Posterior cingulate gyrus (tissue), 11 donors: ENCODE data around the gene GRK4.
A peak's percentile ranks its signal among the peaks of the same experiment; 100 is the strongest.

Experiments used
- DNase-seq, 10 donors: peaks; one replicate each; pipeline versions ENCODE4 v3.0.0 to v3.0.0-alpha.2; 2020 to 2021; ENCODE audit warnings: mixed read lengths in 3 of 10
- intact Hi-C: fragments of 100-400 bp; cut with DNase I; formaldehyde crosslinking; loops from one replicate; pipeline ENCODE4 v1.15.1; 2023

The GRK4 gene

GRCh38 chr4:2930135-2930757, 33.1 kb upstream of the GRK4 start:
- peak in 3 of 10 donors; percentile 7 to 72 (median 67) for DNase-seq

GRCh38 chr4:2930758-2931511, 32.4 kb upstream of the GRK4 start:
- peak; percentile 54 to 95 (median 70) for DNase-seq
- intact Hi-C loops, result loop anchor here (10.0 kb wide), 1 partner anchor 166 kb away; no protein-coding TSS in a partner anchor

More at GRCh38 chr4:2930135-2930757, 33.1 kb upstream of the GRK4 start:
- intact Hi-C loops, result loop anchor here (10.0 kb wide), 1 partner anchor 165 kb away; no protein-coding TSS in a partner anchor

GRCh38 chr4:2931512-2932301, 31.7 kb upstream of the GRK4 start:
- peak in 4 of 10 donors; percentile 26 to 91 (median 72) for DNase-seq
- intact Hi-C loops, result loop anchor here (10.0 kb wide), 1 partner anchor 167 kb away; no protein-coding TSS in a partner anchor

- intact Hi-C loops, result loop anchor here (10.0 kb wide), 1 partner anchor 168 kb away; no protein-coding TSS in a partner anchor
- DNase-seq, result peak in 4 of 10 donors; percentile 14 to 76 (median 68)
These were observed 30.9 kb upstream of the GRK4 start for GRCh38 chr4:2932321-2932950.

GRCh38 chr4:2932951-2933565, 30.3 kb upstream of the GRK4 start:
- intact Hi-C loops, result loop anchor here (10.0 kb wide), 1 partner anchor 168 kb away; no protein-coding TSS in a partner anchor
- DNase-seq, result peak in 2 of 10 donors; percentile 74 to 79

- intact Hi-C loops, result loop anchor here (10.0 kb wide), 1 partner anchor 169 kb away; no protein-coding TSS in a partner anchor
- DNase-seq, result peak in 3 of 10 donors; percentile 69 to 78 (median 70)
These were observed 29.8 kb upstream of the GRK4 start for GRCh38 chr4:2933566-2934076.

GRCh38 chr4:2934077-2934812, 29.1 kb upstream of the GRK4 start:
- intact Hi-C loops, result loop anchor here (10.0 kb wide), 1 partner anchor 169 kb away; no protein-coding TSS in a partner anchor
- peak in 3 of 10 donors; percentile 74 to 85 (median 80) for DNase-seq

GRCh38 chr4:2934813-2935761, 28.3 kb upstream of the GRK4 start:
- intact Hi-C loops, result loop anchor here (10.0 kb wide), 1 partner anchor 170 kb away; no protein-coding TSS in a partner anchor
- DNase-seq, result peak; percentile 81 to 98 (median 90)

- intact Hi-C loops, result loop anchor here (10.0 kb wide), 1 partner anchor 171 kb away; no protein-coding TSS in a partner anchor
- DNase-seq, result peak in 3 of 10 donors; percentile 15 to 60 (median 57)
These were observed 27.3 kb upstream of the GRK4 start for GRCh38 chr4:2935762-2936743.

GRCh38 chr4:2936773-2937145, 26.6 kb upstream of the GRK4 start:
- intact Hi-C loops, result loop anchor here (10.0 kb wide), 1 partner anchor 172 kb away; no protein-coding TSS in a partner anchor

GRCh38 chr4:2937146-2937857, 26.1 kb upstream of the GRK4 start:
- intact Hi-C loops, result loop anchor here (10.0 kb wide), 1 partner anchor 173 kb away; no protein-coding TSS in a partner anchor
- DNase-seq, result peak in 3 of 10 donors; percentile 62 to 73 (median 66)

More at GRCh38 chr4:2936773-2937145, 26.6 kb upstream of the GRK4 start:
- DNase-seq, result peak in 6 of 10 donors; percentile 45 to 95 (median 80)

GRCh38 chr4:2937986-2938385, 25.4 kb upstream of the GRK4 start:
- intact Hi-C loops, result loop anchor here (10.0 kb wide), 1 partner anchor 173 kb away; no protein-coding TSS in a partner anchor
- DNase-seq, result peak in 3 of 10 donors; percentile 34 to 45 (median 37)

GRCh38 chr4:2938411-2938810, 25.0 kb upstream of the GRK4 start:
- intact Hi-C loops, result loop anchor here (10.0 kb wide), 1 partner anchor 174 kb away; no protein-coding TSS in a partner anchor
- peak in 3 of 10 donors; percentile 36 to 61 (median 39) for DNase-seq

GRCh38 chr4:2938906-2939305, 24.5 kb upstream of the GRK4 start:
- DNase-seq, result peak in 3 of 10 donors; percentile 32 to 80 (median 44)
- intact Hi-C loops, result loop anchor here (10.0 kb wide), 1 partner anchor 174 kb away; no protein-coding TSS in a partner anchor
